A673 (cell line): Measurements from ENCODE around the gene ENOX1. TPM values are rescaled to one million over a fixed set of nuclear protein-coding genes. Genes with fewer than 3 reads are reported as not detected.

Source experiments
- BruUV-seq: library from RNA; stranded (reverse); fragments of 400-500 nt; replicated peaks from 2 replicates; lab custom pipeline; 2021; lab: Mats Ljungman, UMichigan
- CTCF ChIA-PET: fragments of 300-600 bp; sonication (Branson Sonifier 250); formaldehyde crosslinking; loops from one replicate; lab custom pipeline; 2022; ENCODE audit warnings: antibody characterized with exemption; lab: Charles Lee
- POLR2A ChIA-PET: fragments of 300-600 bp; sonication (Branson Sonifier 250); formaldehyde crosslinking; loops from one replicate; lab custom pipeline; 2022; ENCODE audit warnings: antibody characterized with exemption; ENCODE audit not compliant: low non-redundant PET; lab: Charles Lee
- DNase-seq: peaks from one replicate; pipeline ENCODE4 v3.0.0-alpha.2; 2015; ENCODE audit warnings: low spot score
- H3K27ac ChIP-seq: fragments of 200-600 bp; sonication (generic); 2 replicates; pipeline ENCODE4 v1.5.1; 2016; ENCODE audit warnings: mixed run types, low read depth, mild to moderate bottlenecking, mixed read lengths, antibody characterized with exemption, low read length; ENCODE audit not compliant: poor library complexity, severe bottlenecking
- H3K27me3 ChIP-seq: fragments of 200-600 bp; sonication (generic); replicated peaks from 2 replicates; pipeline ENCODE4 v1.6.1; 2017; ENCODE audit warnings: mixed run types, low read depth, mild to moderate bottlenecking, mixed read lengths, antibody characterized with exemption, low read length; ENCODE audit not compliant: insufficient read depth, poor library complexity
- H3K36me3 ChIP-seq: fragments of 200-600 bp; sonication (generic); 2 replicates; pipeline ENCODE4 v1.6.1; 2016; ENCODE audit warnings: mixed run types, mild to moderate bottlenecking, mixed read lengths, antibody characterized with exemption, low read length; ENCODE audit not compliant: insufficient read depth, poor library complexity, severe bottlenecking
- H3K4me1 ChIP-seq: fragments of 200-600 bp; sonication (generic); 2 replicates; pipeline ENCODE4 v1.6.1; 2017; ENCODE audit warnings: mixed run types, mild to moderate bottlenecking, mixed read lengths, antibody characterized with exemption, low read length; ENCODE audit not compliant: insufficient read depth, poor library complexity, severe bottlenecking
- H3K4me3 ChIP-seq: fragments of 200-600 bp; sonication (generic); 2 replicates; pipeline ENCODE4 v1.5.1; 2016; ENCODE audit warnings: low read depth, mixed run types, mild to moderate bottlenecking, mixed read lengths, low read length; ENCODE audit not compliant: poor library complexity, severe bottlenecking
- H3K9me3 ChIP-seq: fragments of 200-600 bp; sonication (generic); 2 replicates; pipeline ENCODE4 v1.6.1; 2016; ENCODE audit warnings: mixed run types, low read depth, mild to moderate bottlenecking, mixed read lengths, antibody characterized with exemption, low read length; ENCODE audit not compliant: poor library complexity, severe bottlenecking
- CTCF ChIP-seq: fragments of 300-800, 200-600 bp; sonication (generic); conservative IDR thresholded peaks from 2 replicates; pipeline ENCODE4 v1.5.1; 2017; ENCODE audit warnings: low read depth, mild to moderate bottlenecking, antibody characterized with exemption, low read length, moderate library complexity, mixed read lengths
- EZH2 ChIP-seq: fragments of 200-600 bp; sonication (generic); IDR thresholded peaks from 2 replicates; pipeline ENCODE4 v1.6.1; 2017; ENCODE audit warnings: borderline replicate concordance, low read depth, mild to moderate bottlenecking, mixed read lengths, antibody characterized with exemption, low read length; ENCODE audit not compliant: poor library complexity, severe bottlenecking
- intact Hi-C: fragments of 100-400 bp; cut with micrococcal nuclease; formaldehyde crosslinking; loops from one replicate; pipeline ENCODE4 v1.10.0; 2022; ENCODE audit not compliant: unreplicated experiment
- total RNA-seq: library from RNA; stranded (reverse); gene quantifications from 2 replicates; pipeline ENCODE4 v1.2.3, GENCODE V29; 2021

Gene ENOX1
- total RNA-seq, 1 experiment from 2014 or later: 4.4 TPM

- BruUV-seq: no TSS peak
- no peak overlapping the region for H3K4me3 ChIP-seq
- H3K4me1 ChIP-seq: peaks cover 70% of the 10 kb centered on the region
- no peaks in the 10 kb centered on the region for H3K9me3 ChIP-seq
- intact Hi-C loops: loop anchor here (5.0 to 10.0 kb wide), 4 partner anchors 59 to 484 kb away; partner anchors contain the start of gene ENOX1
- H3K27ac ChIP-seq: peak overlapping the region; percentile 27
- peak; percentile 69 for TF ChIP-seq CTCF
- no peak for TF ChIP-seq EZH2
- peak; percentile 84 for DNase-seq
- H3K27me3 ChIP-seq: no peaks in the 10 kb centered on the region
- no peaks in the 10 kb centered on the region for H3K36me3 ChIP-seq
- ChIA-PET CTCF (interaction anchor here (0.9 to 1.5 kb wide), 2 partner anchors 489 to 501 kb away, joined by 3 read pairs; no protein-coding TSS in a partner anchor), POLR2A (no interaction called here)
These were observed 483.6 kb downstream of the ENOX1 start for GRCh38 chr13:43303033-43303729.

- H3K9me3 ChIP-seq: no peaks in the 10 kb centered on the region
- ChIA-PET CTCF (interaction anchor here (0.7 to 0.9 kb wide), 2 partner anchors 232 to 485 kb away, joined by 3 to 4 read pairs; partner anchors contain the start of gene ENOX1), POLR2A (interaction anchor here (0.6 to 0.7 kb wide), 2 partner anchors 299 to 482 kb away, joined by 3 to 6 read pairs; no protein-coding TSS in a partner anchor)
- TF ChIP-seq EZH2 (no peak), CTCF (no peak)
- H3K27ac ChIP-seq: peak overlapping the region; percentile 43
- no TSS peak for BruUV-seq
- intact Hi-C loops: loop anchor here (1.0 to 10.0 kb wide), 5 partner anchors 61 to 486 kb away; partner anchors contain the start of gene ENOX1
- H3K27me3 ChIP-seq: no peaks in the 10 kb centered on the region
- peaks cover 70% of the 10 kb centered on the region for H3K4me1 ChIP-seq
- no peak overlapping the region for H3K4me3 ChIP-seq
- H3K36me3 ChIP-seq: no peaks in the 10 kb centered on the region
- peak; percentile 52 for DNase-seq
These were observed 485.3 kb downstream of the ENOX1 start for GRCh38 chr13:43301346-43301969.

GRCh38 chr13:43300865-43301264 lies 485.9 kb downstream of the ENOX1 start:
- Histone ChIP-seq H3K27me3 (no peaks in the 10 kb centered on the region), H3K9me3 (no peaks in the 10 kb centered on the region), H3K4me3 (no peak overlapping the region), H3K36me3 (no peaks in the 10 kb centered on the region), H3K27ac (peak overlapping the region; percentile 85), H3K4me1 (peaks cover 72% of the 10 kb centered on the region)
- DNase-seq: peak; percentile 97
- ChIA-PET CTCF (interaction anchor here (0.6 to 0.7 kb wide), 2 partner anchors 11 to 486 kb away, joined by 3 read pairs; partner anchors contain the start of gene ENOX1), POLR2A (interaction anchor here (0.6 kb wide), 1 partner anchor 9 kb away, joined by 4 read pairs; no protein-coding TSS in a partner anchor)
- BruUV-seq: no TSS peak
- intact Hi-C loops: loop anchor here (1.0 to 10.0 kb wide), 5 partner anchors 61 to 486 kb away; partner anchors contain the start of gene ENOX1
- TF ChIP-seq CTCF: no peak
- TF ChIP-seq EZH2: no peak
